ENCODE results near the gene CTSC.

CTSC gene

GRCh38 chr11:88337181-88337986, at the start of gene CTSC:
Gene CTSC (minus strand): TSS chr11:88337736. CDS start chr11:88337672, 64 bp downstream.
- peak within 1 kb of the TSS; percentile 48 for H3K27ac ChIP-seq
- TF ChIP-seq ZFX (IDR thresholded peaks at IDR 0.05; ENCODE audit: borderline replicate concordance) (no peak), CTCF (IDR thresholded peaks at IDR 0.05) (0 out of 2 replicates have a peak, but pooled peaks have one; percentile 3)

- no peak overlapping the region for H3K27ac ChIP-seq
- TF ChIP-seq ZFX (IDR thresholded peaks at IDR 0.05; ENCODE audit: borderline replicate concordance): no peak
- no peak for TF ChIP-seq CTCF (IDR thresholded peaks at IDR 0.05)
These were observed 47.1 kb upstream of the CTSC start for GRCh38 chr11:88384669-88385005.

DNA sequence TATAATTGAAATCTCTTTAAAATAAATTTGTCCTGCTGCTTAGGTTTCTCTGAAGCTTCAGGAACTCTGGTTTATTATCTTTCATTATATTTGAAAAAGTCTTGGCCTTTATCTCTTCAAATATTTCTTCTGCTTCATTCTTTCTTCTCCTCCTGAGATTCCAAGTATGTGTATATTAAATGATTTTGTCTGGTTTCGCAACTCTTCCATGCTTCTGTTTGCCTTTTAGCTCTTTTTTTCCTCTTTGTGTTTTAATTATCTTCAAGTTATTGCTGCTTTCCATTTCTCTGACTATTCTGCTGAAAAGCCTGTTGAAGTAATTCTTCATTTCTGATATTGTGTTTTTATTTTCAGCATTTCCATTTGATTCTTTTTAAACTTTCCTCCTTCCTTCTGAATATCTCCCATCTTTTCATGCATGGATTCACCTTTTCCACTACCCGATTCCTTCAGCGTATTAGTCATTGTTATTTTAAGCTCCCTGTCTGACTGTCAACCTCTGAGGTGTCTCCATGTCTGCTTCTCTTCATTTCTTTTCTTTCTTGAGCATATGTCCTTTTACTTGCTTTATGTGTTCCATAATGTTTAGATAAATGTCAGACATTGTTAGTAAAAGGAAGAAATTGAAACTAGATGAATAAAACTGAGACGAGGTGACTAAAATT, 46.6 kb upstream of the CTSC start:
- H3K27ac ChIP-seq: no peak overlapping the region
- TF ChIP-seq ZFX (IDR thresholded peaks at IDR 0.05; ENCODE audit: borderline replicate concordance) (no peak), CTCF (IDR thresholded peaks at IDR 0.05) (no peak)

DNA sequence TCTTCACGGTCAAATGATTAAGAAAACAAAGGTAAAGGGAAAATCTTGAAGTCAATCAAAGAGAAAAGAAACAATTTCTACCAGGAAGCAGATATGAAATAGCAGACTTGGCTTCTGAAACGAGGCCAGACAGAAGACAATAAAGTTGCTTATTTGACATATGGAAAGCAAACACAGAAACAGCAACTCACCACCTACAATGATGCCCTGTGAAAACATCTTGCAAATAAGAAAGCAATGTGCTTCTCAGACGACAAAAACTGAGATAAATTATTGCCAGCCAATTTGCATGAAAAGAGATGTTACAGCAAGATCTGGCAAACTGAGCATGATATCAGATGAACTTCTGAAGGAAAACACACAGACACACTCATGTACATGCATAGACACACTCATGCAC, 45.9 kb upstream of the CTSC start:
- TF ChIP-seq ZFX (IDR thresholded peaks at IDR 0.05; ENCODE audit: borderline replicate concordance) (no peak), CTCF (IDR thresholded peaks at IDR 0.05) (no peak)
- no peak overlapping the region for H3K27ac ChIP-seq

- no peak for TF ChIP-seq CTCF (IDR thresholded peaks at IDR 0.05)
- TF ChIP-seq ZFX (IDR thresholded peaks at IDR 0.05; ENCODE audit: borderline replicate concordance): no peak
- H3K27ac ChIP-seq: no peak overlapping the region
These were observed 41.6 kb upstream of the CTSC start for GRCh38 chr11:88379130-88379529.

DNA sequence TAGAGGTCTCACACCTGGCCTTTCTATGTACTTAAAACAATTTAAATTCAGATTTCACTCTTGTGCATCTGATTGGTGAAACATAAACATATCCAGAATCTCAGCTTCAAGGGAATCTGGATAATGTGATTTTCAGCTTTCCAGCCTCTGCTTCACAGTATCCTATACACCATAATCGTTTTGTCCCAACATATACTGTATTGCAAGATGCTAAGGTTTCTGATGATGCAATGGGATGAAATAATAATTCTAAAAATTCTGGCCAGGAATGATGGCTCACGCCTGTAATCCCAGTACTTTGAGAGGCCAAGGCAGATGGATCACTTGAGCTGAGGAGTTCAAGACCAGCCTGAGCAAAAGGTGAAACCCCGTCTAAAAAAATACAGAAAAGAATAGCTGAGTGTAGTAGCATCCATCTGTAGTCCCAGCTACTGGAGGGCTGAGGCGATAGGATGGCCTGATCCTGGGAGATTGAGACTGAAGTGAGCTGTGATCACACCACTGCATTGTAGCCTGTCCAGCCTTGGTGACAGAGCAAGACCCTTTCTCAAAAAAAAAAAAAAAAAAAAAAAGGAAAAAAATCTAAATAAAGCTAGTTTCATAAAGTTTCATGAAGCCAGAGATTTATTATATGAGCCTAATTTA, 41.0 kb upstream of the CTSC start:
- TF ChIP-seq ZFX (IDR thresholded peaks at IDR 0.05; ENCODE audit: borderline replicate concordance) (no peak), CTCF (IDR thresholded peaks at IDR 0.05) (no peak)
- no peak overlapping the region for H3K27ac ChIP-seq

DNA sequence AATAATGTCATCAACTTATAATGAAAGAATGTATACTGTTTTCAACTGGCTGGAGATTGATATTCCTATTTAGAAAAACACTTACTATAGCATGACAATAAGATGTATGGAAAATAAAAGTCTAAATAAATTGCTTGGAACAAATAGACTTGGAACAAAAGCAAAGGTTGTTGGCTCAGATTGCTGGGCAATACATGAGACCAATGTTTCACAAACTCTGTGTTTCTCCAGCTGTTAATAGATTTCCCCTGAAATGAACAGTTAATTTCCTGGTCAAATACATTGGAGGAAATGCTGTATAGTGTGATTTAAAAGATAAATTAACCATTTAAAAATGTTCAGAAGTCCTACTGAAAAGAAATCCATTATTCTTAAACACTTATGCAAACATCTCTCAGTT, 40.1 kb upstream of the CTSC start:
- TF ChIP-seq CTCF (IDR thresholded peaks at IDR 0.05) (no peak), ZFX (IDR thresholded peaks at IDR 0.05; ENCODE audit: borderline replicate concordance) (no peak)
- no peak overlapping the region for H3K27ac ChIP-seq

All from 22Rv1 (cell line).